SKM-1 (cell line): ENCODE measurements around the gene STEAP4.

Experiments
- DNase-seq: peaks from one replicate; lab custom pipeline; 2025; ENCODE audit not compliant: unreplicated experiment; lab: John Stamatoyannopoulos, UW

STEAP4 gene

GRCh38 chr7:88224601-88225275 lies 82.0 kb downstream of the STEAP4 start:
- no peak for DNase-seq

- DNase-seq: no peak
Observed at GRCh38 chr7:88223265-88223664, 83.4 kb downstream of the STEAP4 start.
